CD1c-positive myeloid dendritic cell (primary cell): ENCODE measurements around the gene COPG2.
"Not testable (repeated sequence)": the region's sequence is repeated elsewhere in the genome, so short reads cannot be mapped to it uniquely, and the experiment has no call there.

ENCODE experiments used
- DNase-seq: peaks from one replicate; pipeline ENCODE4 v3.0.0-alpha.2; 2016; ENCODE audit errors: extremely low spot score

The COPG2 gene

GRCh38 chr7:130650611-130651120, 17.9 kb downstream of the COPG2 start:
- DNase-seq = no peak

- DNase-seq = no peak
These were observed 19.4 kb downstream of the COPG2 start for GRCh38 chr7:130649004-130649790.

- DNase-seq = no peak
These were observed 20.0 kb downstream of the COPG2 start for GRCh38 chr7:130648580-130648979.

- DNase-seq = no peak
These were observed 26.2 kb downstream of the COPG2 start for GRCh38 chr7:130642383-130642782.

- no peak for DNase-seq
These were observed 27.1 kb downstream of the COPG2 start for GRCh38 chr7:130641497-130641896.

GRCh38 chr7:130641040-130641439, 27.5 kb downstream of the COPG2 start:
- no peak for DNase-seq

GRCh38 chr7:130639388-130639787, 29.2 kb downstream of the COPG2 start:
- no peak for DNase-seq

- no peak for DNase-seq
These were observed 36.4 kb downstream of the COPG2 start for GRCh38 chr7:130632111-130632510.

- DNase-seq = no peak
These were observed 39.6 kb downstream of the COPG2 start for GRCh38 chr7:130628901-130629300.

GRCh38 chr7:130627775-130628174, 40.8 kb downstream of the COPG2 start:
- DNase-seq = no peak

GRCh38 chr7:130622866-130623265, 45.7 kb downstream of the COPG2 start:
- DNase-seq = no peak

- no peak for DNase-seq
These were observed 53.0 kb downstream of the COPG2 start for GRCh38 chr7:130615583-130615982.

- DNase-seq = no peak
These were observed 54.1 kb downstream of the COPG2 start for GRCh38 chr7:130614449-130614848.

- no peak for DNase-seq
These were observed 57.3 kb downstream of the COPG2 start for GRCh38 chr7:130611218-130611617.

- not testable (repeated sequence) for DNase-seq
These were observed 61.5 kb downstream of the COPG2 start for GRCh38 chr7:130607066-130607465.

- no peak for DNase-seq
These were observed 62.4 kb downstream of the COPG2 start for GRCh38 chr7:130606161-130606560.

- DNase-seq = no peak
These were observed 70.5 kb downstream of the COPG2 start for GRCh38 chr7:130598056-130598455.

GRCh38 chr7:130595986-130596385, 72.6 kb downstream of the COPG2 start:
- DNase-seq = no peak

GRCh38 chr7:130593033-130593432, 75.5 kb downstream of the COPG2 start:
- DNase-seq = no peak

GRCh38 chr7:130591464-130591863, 77.1 kb downstream of the COPG2 start:
- DNase-seq = not testable (repeated sequence)

- not testable (repeated sequence) for DNase-seq
These were observed 82.6 kb downstream of the COPG2 start for GRCh38 chr7:130585932-130586331.

GRCh38 chr7:130575110-130575509, 93.4 kb downstream of the COPG2 start:
- not testable (repeated sequence) for DNase-seq

- not testable (repeated sequence) for DNase-seq
These were observed 98.4 kb downstream of the COPG2 start for GRCh38 chr7:130570144-130570543.

- DNase-seq = no peak
These were observed 101.7 kb downstream of the COPG2 start for GRCh38 chr7:130566898-130567280.
